ENCODE measurements around the gene SF3B3.

Gene SF3B3

GRCh38 chr16:70552675-70553074 is 29.1 kb downstream of the SF3B3 start:
- H3K9ac ChIP-seq (ENCODE audit: low read depth, low read length, poor library complexity), result no peak overlapping the region
- H3K4me2 ChIP-seq (ENCODE audit: insufficient read depth, low read length, poor library complexity, severe bottlenecking), result no peak overlapping the region
- peaks cover 59 to 100% of the 10 kb centered on the region in 2 donors for H3K36me3 ChIP-seq (replicated peaks in 1 of 2; ENCODE audit: control insufficient read depth in 2 of 2, insufficient read depth in 2 of 2, low read length in 2 of 2)
- no peak overlapping the region for H3K18ac ChIP-seq (ENCODE audit: low read length)
- H2BK15ac ChIP-seq (ENCODE audit: low read length), result no peak overlapping the region
- H2AK5ac ChIP-seq (ENCODE audit: low read depth, low read length), result no peak overlapping the region
- H3K9me3 ChIP-seq (replicated peaks in 1 of 2; ENCODE audit: control insufficient read depth in 2 of 2, insufficient read depth in 1 of 2, low read depth in 1 of 2, low read length in 2 of 2), result no peaks in the 10 kb centered on the region
- H3K27ac ChIP-seq (replicated peaks; ENCODE audit: low read length), result no peak overlapping the region
- no peaks in the 10 kb centered on the region for H3K27me3 ChIP-seq (ENCODE audit: control insufficient read depth in 3 of 3, insufficient read depth in 3 of 3, low read depth in 1 of 3, low read length in 3 of 3)
- no peak overlapping the region for H2BK12ac ChIP-seq (ENCODE audit: low read length)
- H2AFZ ChIP-seq (ENCODE audit: low read length), result no peak overlapping the region
- H3K4ac ChIP-seq (ENCODE audit: low read length), result no peak overlapping the region
- no peak for DNase-seq (ENCODE audit: low spot score)
- H3K14ac ChIP-seq (ENCODE audit: low read length), result no peak overlapping the region
- peaks cover 16% of the 10 kb centered on the region for H3K79me1 ChIP-seq (ENCODE audit: low read depth, low read length)
- H3K23ac ChIP-seq (ENCODE audit: low read depth, low read length, poor library complexity), result no peak overlapping the region
- no peaks in the 10 kb centered on the region for H3K4me1 ChIP-seq (ENCODE audit: control insufficient read depth in 2 of 2, insufficient read depth in 1 of 2, low read depth in 1 of 2, low read length in 2 of 2)
- H2BK120ac ChIP-seq (ENCODE audit: low read depth, low read length), result no peak overlapping the region
- H2BK5ac ChIP-seq (ENCODE audit: low read length), result no peak overlapping the region
- no peak overlapping the region for H4K91ac ChIP-seq (ENCODE audit: low read depth, low read length, poor library complexity)
- WGBS, 2 donors (ENCODE audit: extremely low coverage in 2 of 2, insufficient read length in 2 of 2, insufficient replicate concordance in 1 of 2), result no CpG with 5 or more reads among the region's 8 CpGs
- no peak overlapping the region for H3K4me3 ChIP-seq (ENCODE audit: low read length in 2 of 2)
- H4K8ac ChIP-seq (ENCODE audit: low read depth, low read length), result no peak overlapping the region

- Histone ChIP-seq H3K4ac (ENCODE audit: low read length) (no peak overlapping the region), H2BK15ac (ENCODE audit: low read length) (no peak overlapping the region), H3K36me3 (replicated peaks in 1 of 2; ENCODE audit: control insufficient read depth in 2 of 2, insufficient read depth in 2 of 2, low read length in 2 of 2) (peaks cover 53 to 100% of the 10 kb centered on the region in 2 donors), H3K4me3 (ENCODE audit: low read length in 2 of 2) (no peak overlapping the region), H3K14ac (ENCODE audit: low read length) (no peak overlapping the region), H3K4me1 (ENCODE audit: control insufficient read depth in 2 of 2, insufficient read depth in 1 of 2, low read depth in 1 of 2, low read length in 2 of 2) (no peaks in the 10 kb centered on the region), H3K9me3 (replicated peaks in 1 of 2; ENCODE audit: control insufficient read depth in 2 of 2, insufficient read depth in 1 of 2, low read depth in 1 of 2, low read length in 2 of 2) (no peaks in the 10 kb centered on the region), H2BK12ac (ENCODE audit: low read length) (no peak overlapping the region), H2BK120ac (ENCODE audit: low read depth, low read length) (no peak overlapping the region), H4K8ac (ENCODE audit: low read depth, low read length) (no peak overlapping the region), H3K27me3 (ENCODE audit: control insufficient read depth in 3 of 3, insufficient read depth in 3 of 3, low read depth in 1 of 3, low read length in 3 of 3) (no peaks in the 10 kb centered on the region), H4K91ac (ENCODE audit: low read depth, low read length, poor library complexity) (no peak overlapping the region), H2BK5ac (ENCODE audit: low read length) (no peak overlapping the region), H2AFZ (ENCODE audit: low read length) (no peak overlapping the region), H3K18ac (ENCODE audit: low read length) (no peak overlapping the region), H3K27ac (replicated peaks; ENCODE audit: low read length) (no peak overlapping the region), H3K23ac (ENCODE audit: low read depth, low read length, poor library complexity) (no peak overlapping the region), H3K4me2 (ENCODE audit: insufficient read depth, low read length, poor library complexity, severe bottlenecking) (no peak overlapping the region), H2AK5ac (ENCODE audit: low read depth, low read length) (no peak overlapping the region), H3K9ac (ENCODE audit: low read depth, low read length, poor library complexity) (no peak overlapping the region), H3K79me1 (ENCODE audit: low read depth, low read length) (peaks cover 14% of the 10 kb centered on the region)
- no peak for DNase-seq (ENCODE audit: low spot score)
Observed at GRCh38 chr16:70553645-70554044, 30.0 kb downstream of the SF3B3 start.

- Histone ChIP-seq H2AK5ac (ENCODE audit: low read depth, low read length) (no peak overlapping the region), H3K9ac (ENCODE audit: low read depth, low read length, poor library complexity) (no peak overlapping the region), H4K91ac (ENCODE audit: low read depth, low read length, poor library complexity) (no peak overlapping the region), H2BK12ac (ENCODE audit: low read length) (no peak overlapping the region), H3K36me3 (replicated peaks in 1 of 2; ENCODE audit: control insufficient read depth in 2 of 2, insufficient read depth in 2 of 2, low read length in 2 of 2) (peaks cover 52 to 100% of the 10 kb centered on the region in 2 donors), H2BK120ac (ENCODE audit: low read depth, low read length) (no peak overlapping the region), H3K4ac (ENCODE audit: low read length) (no peak overlapping the region), H3K4me3 (ENCODE audit: low read length in 2 of 2) (no peak overlapping the region), H3K79me1 (ENCODE audit: low read depth, low read length) (peaks cover 11% of the 10 kb centered on the region), H2BK5ac (ENCODE audit: low read length) (no peak overlapping the region), H2AFZ (ENCODE audit: low read length) (no peak overlapping the region), H3K14ac (ENCODE audit: low read length) (no peak overlapping the region), H3K4me2 (ENCODE audit: insufficient read depth, low read length, poor library complexity, severe bottlenecking) (no peak overlapping the region), H3K27me3 (ENCODE audit: control insufficient read depth in 3 of 3, insufficient read depth in 3 of 3, low read depth in 1 of 3, low read length in 3 of 3) (no peaks in the 10 kb centered on the region), H3K18ac (ENCODE audit: low read length) (no peak overlapping the region), H3K23ac (ENCODE audit: low read depth, low read length, poor library complexity) (no peak overlapping the region), H3K27ac (replicated peaks; ENCODE audit: low read length) (no peak overlapping the region), H4K8ac (ENCODE audit: low read depth, low read length) (no peak overlapping the region), H3K4me1 (ENCODE audit: control insufficient read depth in 2 of 2, insufficient read depth in 1 of 2, low read depth in 1 of 2, low read length in 2 of 2) (no peaks in the 10 kb centered on the region), H3K9me3 (replicated peaks in 1 of 2; ENCODE audit: control insufficient read depth in 2 of 2, insufficient read depth in 1 of 2, low read depth in 1 of 2, low read length in 2 of 2) (no peaks in the 10 kb centered on the region), H2BK15ac (ENCODE audit: low read length) (no peak overlapping the region)
- no CpG with 5 or more reads among the region's 3 CpGs for WGBS, 2 donors (ENCODE audit: extremely low coverage in 2 of 2, insufficient read length in 2 of 2, insufficient replicate concordance in 1 of 2)
- no peak for DNase-seq (ENCODE audit: low spot score)
Observed at GRCh38 chr16:70556063-70556462, 32.4 kb downstream of the SF3B3 start.

DNA sequence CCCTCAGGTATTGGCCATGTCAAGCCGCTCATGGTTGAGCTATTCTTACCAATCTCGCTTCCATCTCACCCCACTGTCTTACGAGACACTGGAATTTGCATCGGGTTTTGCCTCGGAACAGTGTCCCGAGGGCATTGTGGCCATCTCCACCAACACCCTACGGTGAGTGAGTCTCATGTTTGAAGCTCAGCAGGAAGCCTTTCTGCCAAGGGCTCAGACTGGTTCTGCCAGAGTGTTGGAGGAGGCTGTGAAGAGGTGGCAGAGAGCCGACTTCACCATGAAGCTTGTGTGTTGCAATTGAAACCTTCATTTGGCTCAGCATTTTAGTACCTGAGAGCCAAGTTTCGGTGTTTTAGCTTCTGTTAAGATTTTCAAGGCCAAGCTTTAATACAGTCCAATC is 38.0 kb downstream of the SF3B3 start:
- DNase-seq (ENCODE audit: low spot score), result no peak
- Histone ChIP-seq H4K8ac (ENCODE audit: low read depth, low read length) (no peak overlapping the region), H4K91ac (ENCODE audit: low read depth, low read length, poor library complexity) (no peak overlapping the region), H2BK120ac (ENCODE audit: low read depth, low read length) (no peak overlapping the region), H3K23ac (ENCODE audit: low read depth, low read length, poor library complexity) (no peak overlapping the region), H3K4ac (ENCODE audit: low read length) (no peak overlapping the region), H2AFZ (ENCODE audit: low read length) (no peak overlapping the region), H3K18ac (ENCODE audit: low read length) (no peak overlapping the region), H2BK5ac (ENCODE audit: low read length) (no peak overlapping the region), H3K27ac (replicated peaks; ENCODE audit: low read length) (no peak overlapping the region), H3K9ac (ENCODE audit: low read depth, low read length, poor library complexity) (no peak overlapping the region), H3K36me3 (replicated peaks in 1 of 2; ENCODE audit: control insufficient read depth in 2 of 2, insufficient read depth in 2 of 2, low read length in 2 of 2) (peaks cover 63 to 99% of the 10 kb centered on the region in 2 donors), H3K14ac (ENCODE audit: low read length) (no peak overlapping the region), H3K79me1 (ENCODE audit: low read depth, low read length) (peaks cover 2% of the 10 kb centered on the region), H2BK12ac (ENCODE audit: low read length) (no peak overlapping the region), H3K27me3 (ENCODE audit: control insufficient read depth in 3 of 3, insufficient read depth in 3 of 3, low read depth in 1 of 3, low read length in 3 of 3) (no peaks in the 10 kb centered on the region), H3K9me3 (replicated peaks in 1 of 2; ENCODE audit: control insufficient read depth in 2 of 2, insufficient read depth in 1 of 2, low read depth in 1 of 2, low read length in 2 of 2) (no peaks in the 10 kb centered on the region), H2BK15ac (ENCODE audit: low read length) (no peak overlapping the region), H2AK5ac (ENCODE audit: low read depth, low read length) (no peak overlapping the region), H3K4me1 (ENCODE audit: control insufficient read depth in 2 of 2, insufficient read depth in 1 of 2, low read depth in 1 of 2, low read length in 2 of 2) (no peaks in the 10 kb centered on the region), H3K4me3 (ENCODE audit: low read length in 2 of 2) (no peak overlapping the region), H3K4me2 (ENCODE audit: insufficient read depth, low read length, poor library complexity, severe bottlenecking) (no peak overlapping the region)
- no CpG with 5 or more reads among the region's 9 CpGs for WGBS, 2 donors (ENCODE audit: extremely low coverage in 2 of 2, insufficient read length in 2 of 2, insufficient replicate concordance in 1 of 2)

Measured in neuronal stem cell (in vitro differentiated cells).